ENCODE results near the gene NOS2.
A peak's percentile ranks its signal among the peaks of the same experiment; 100 is the strongest.
"Not testable (repeated sequence)": the region's sequence is repeated elsewhere in the genome, so short reads cannot be mapped to it uniquely, and the experiment has no call there.

Gene NOS2

DNA sequence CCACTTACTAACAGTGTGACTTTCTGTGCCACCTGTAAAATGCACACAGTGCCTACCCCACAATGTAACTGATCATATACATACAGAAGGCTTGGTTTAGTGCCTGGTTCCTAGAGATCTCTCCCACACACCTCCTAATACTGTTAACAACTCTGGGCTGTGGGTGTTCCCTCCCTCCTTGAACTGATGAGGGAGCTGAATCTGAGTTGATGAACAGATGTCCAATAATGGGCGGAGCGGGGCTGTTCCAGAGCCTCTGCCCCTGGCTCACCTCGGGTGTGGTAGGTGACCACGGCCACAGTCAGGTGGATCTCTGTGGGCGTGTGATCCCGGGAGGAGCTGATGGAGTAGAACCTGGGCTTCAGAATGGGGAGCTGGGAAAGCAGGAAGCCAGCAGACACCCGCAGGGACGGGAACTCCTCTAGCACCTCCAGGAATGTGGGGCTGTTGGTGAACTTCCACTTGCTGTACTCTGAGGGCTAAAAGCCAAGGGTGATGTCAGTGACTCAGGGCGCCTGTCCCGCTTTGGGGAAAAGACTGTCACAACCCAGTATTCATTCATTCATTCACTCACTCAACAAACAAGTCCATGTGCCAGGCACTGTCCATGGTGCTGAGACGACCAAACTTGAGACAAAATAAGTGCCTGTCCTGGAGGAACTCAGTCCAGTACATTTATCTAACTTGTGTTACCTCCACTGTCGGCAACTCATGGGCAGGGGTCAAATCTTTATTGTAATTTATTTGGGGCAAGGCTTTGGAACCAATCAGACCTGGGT lies 37.6 kb downstream of the NOS2 start:
- no peak overlapping the region for H3K9ac ChIP-seq
- no peak overlapping the region for H3K4me3 ChIP-seq (IDR thresholded peaks at IDR 0.05; ENCODE audit: insufficient read depth, low read depth, low read length)
- H3K27me3 ChIP-seq (ENCODE audit: insufficient read depth, low read depth), result peaks cover 11% of the 10 kb centered on the region; the same call in 1 of the 2 replicates
- no peak overlapping the region for H2AFZ ChIP-seq (ENCODE audit: low read depth)
- H3K36me3 ChIP-seq (ENCODE audit: insufficient read depth), result no peaks in the 10 kb centered on the region
- no peaks in the 10 kb centered on the region for H4K20me1 ChIP-seq (ENCODE audit: insufficient read depth)
- TF ChIP-seq, protein P1, sequence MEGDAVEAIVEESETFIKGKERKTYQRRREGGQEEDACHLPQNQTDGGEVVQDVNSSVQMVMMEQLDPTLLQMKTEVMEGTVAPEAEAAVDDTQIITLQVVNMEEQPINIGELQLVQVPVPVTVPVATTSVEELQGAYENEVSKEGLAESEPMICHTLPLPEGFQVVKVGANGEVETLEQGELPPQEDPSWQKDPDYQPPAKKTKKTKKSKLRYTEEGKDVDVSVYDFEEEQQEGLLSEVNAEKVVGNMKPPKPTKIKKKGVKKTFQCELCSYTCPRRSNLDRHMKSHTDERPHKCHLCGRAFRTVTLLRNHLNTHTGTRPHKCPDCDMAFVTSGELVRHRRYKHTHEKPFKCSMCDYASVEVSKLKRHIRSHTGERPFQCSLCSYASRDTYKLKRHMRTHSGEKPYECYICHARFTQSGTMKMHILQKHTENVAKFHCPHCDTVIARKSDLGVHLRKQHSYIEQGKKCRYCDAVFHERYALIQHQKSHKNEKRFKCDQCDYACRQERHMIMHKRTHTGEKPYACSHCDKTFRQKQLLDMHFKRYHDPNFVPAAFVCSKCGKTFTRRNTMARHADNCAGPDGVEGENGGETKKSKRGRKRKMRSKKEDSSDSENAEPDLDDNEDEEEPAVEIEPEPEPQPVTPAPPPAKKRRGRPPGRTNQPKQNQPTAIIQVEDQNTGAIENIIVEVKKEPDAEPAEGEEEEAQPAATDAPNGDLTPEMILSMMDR (conservative IDR thresholded peaks at IDR 0.05; ENCODE audit: low read depth, low read length), result no peak
- H3K4me1 ChIP-seq (ENCODE audit: low read depth, poor library complexity, severe bottlenecking), result no peaks in the 10 kb centered on the region
- H3K4me2 ChIP-seq, result no peak overlapping the region
- H3K79me2 ChIP-seq (ENCODE audit: insufficient read depth, low read depth), result no peaks in the 10 kb centered on the region
- no peak overlapping the region for H3K27ac ChIP-seq

DNA sequence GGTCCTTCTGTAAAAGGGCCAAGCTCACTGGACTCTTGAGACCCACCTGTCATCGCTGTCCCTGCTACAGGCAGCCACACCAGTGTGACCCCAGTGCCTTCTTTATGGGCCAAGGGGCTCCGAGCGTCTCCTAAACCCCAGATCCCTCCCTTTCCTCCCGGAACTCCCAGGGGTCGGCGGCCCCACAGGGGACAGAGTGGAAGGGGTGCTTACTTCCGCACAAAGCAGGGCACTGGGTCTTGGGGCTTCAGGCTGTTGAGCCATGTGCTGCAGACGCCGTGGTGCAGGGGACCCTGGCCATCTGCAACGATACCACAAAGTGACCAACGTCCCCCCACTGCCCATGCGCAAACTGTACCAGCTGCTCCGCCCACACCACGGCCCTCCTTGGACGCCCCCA lies 39.4 kb downstream of the NOS2 start:
- H3K4me3 ChIP-seq (IDR thresholded peaks at IDR 0.05; ENCODE audit: insufficient read depth, low read depth, low read length); H3K9ac ChIP-seq; H3K36me3 ChIP-seq (ENCODE audit: insufficient read depth); H3K4me1 ChIP-seq (ENCODE audit: low read depth, poor library complexity, severe bottlenecking); H4K20me1 ChIP-seq (ENCODE audit: insufficient read depth); H3K4me2 ChIP-seq; H3K79me2 ChIP-seq (ENCODE audit: insufficient read depth, low read depth); H2AFZ ChIP-seq (ENCODE audit: low read depth); H3K27ac ChIP-seq: not testable (repeated sequence)
- peaks cover 11% of the 10 kb centered on the region; the same call in 1 of the 2 replicates for H3K27me3 ChIP-seq (ENCODE audit: insufficient read depth, low read depth)

DNA sequence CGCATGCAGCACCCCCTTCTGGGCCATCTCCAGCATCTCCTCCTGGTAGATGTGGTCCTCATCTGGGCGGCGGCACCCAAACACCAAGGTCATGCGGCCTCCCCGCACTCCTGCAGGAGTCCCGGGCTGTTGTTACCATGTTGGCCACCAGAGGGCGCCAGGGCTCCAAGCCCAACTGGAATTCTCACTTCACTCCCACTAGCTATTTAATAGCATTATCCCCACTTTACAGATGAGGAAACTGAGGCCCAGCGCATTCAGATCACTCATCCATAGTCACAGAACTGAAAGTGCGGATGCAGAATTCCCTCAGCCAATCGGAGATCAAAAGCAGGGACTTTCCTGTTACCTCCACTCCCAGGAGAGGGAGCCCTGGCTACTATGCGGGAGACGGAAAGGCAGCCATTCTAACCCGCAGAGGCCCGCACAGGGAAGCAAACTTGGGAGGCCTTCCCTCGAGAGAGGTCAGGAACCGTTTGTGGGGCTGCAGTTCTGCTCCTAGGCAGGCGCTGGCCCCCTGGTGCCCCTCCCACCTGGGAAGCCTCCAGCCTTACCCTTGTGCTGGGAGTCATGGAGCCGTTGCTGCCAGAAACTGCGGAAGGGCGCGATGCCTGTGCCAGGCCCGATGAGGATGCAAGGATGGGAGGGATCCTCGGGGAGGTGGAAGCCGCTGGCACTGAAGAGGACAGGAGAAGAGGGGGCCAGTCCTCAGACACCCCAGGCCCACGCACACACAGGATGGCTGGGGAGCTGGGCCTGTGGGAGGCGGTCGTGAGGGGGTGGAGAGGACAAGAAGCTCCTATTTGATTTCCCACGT lies 40.1 kb downstream of the NOS2 start:
- no peaks in the 10 kb centered on the region for H3K36me3 ChIP-seq (ENCODE audit: insufficient read depth)
- H4K20me1 ChIP-seq (ENCODE audit: insufficient read depth), result no peaks in the 10 kb centered on the region
- H3K4me1 ChIP-seq (ENCODE audit: low read depth, poor library complexity, severe bottlenecking), result no peaks in the 10 kb centered on the region
- TF ChIP-seq, protein P1 (conservative IDR thresholded peaks at IDR 0.05; ENCODE audit: low read depth, low read length), result peak; percentile 98
- H3K9ac ChIP-seq, result no peak overlapping the region
- no peaks in the 10 kb centered on the region for H3K79me2 ChIP-seq (ENCODE audit: insufficient read depth, low read depth)
- H3K27me3 ChIP-seq (ENCODE audit: insufficient read depth, low read depth), result peaks cover 11% of the 10 kb centered on the region; the same call in 1 of the 2 replicates
- H2AFZ ChIP-seq (ENCODE audit: low read depth), result no peak overlapping the region
- no peak overlapping the region for H3K4me3 ChIP-seq (IDR thresholded peaks at IDR 0.05; ENCODE audit: insufficient read depth, low read depth, low read length)
- no peak overlapping the region for H3K4me2 ChIP-seq
- H3K27ac ChIP-seq, result no peak overlapping the region

DNA sequence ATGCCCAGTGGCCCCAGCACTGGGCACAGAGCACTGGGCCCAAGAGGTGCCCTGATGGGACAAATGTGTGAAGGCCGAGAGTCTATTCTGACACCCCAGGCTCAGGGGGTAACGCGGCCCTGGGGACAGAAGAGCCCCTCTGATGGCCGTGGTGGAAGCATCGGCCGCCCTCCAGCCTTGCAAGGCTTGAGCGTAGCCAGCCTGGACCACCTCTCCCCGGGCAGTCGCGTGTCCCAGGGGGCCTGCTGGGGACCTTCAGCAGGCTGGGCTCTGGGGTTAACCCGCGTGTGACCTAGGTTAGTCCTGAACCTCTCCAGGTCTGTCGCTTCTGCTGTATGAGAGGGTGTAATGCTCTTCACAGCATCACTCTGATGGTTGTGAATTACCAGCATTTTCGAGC lies 40.8 kb downstream of the NOS2 start:
- no peak overlapping the region for H3K4me3 ChIP-seq (IDR thresholded peaks at IDR 0.05; ENCODE audit: insufficient read depth, low read depth, low read length)
- no peak overlapping the region for H3K27ac ChIP-seq
- H3K9ac ChIP-seq, result no peak overlapping the region
- no peaks in the 10 kb centered on the region for H4K20me1 ChIP-seq (ENCODE audit: insufficient read depth)
- TF ChIP-seq, protein P1 (conservative IDR thresholded peaks at IDR 0.05; ENCODE audit: low read depth, low read length), result no peak
- peaks cover 11% of the 10 kb centered on the region; the same call in 1 of the 2 replicates for H3K27me3 ChIP-seq (ENCODE audit: insufficient read depth, low read depth)
- H3K4me1 ChIP-seq (ENCODE audit: low read depth, poor library complexity, severe bottlenecking), result no peaks in the 10 kb centered on the region
- no peak overlapping the region for H3K4me2 ChIP-seq
- H3K36me3 ChIP-seq (ENCODE audit: insufficient read depth), result no peaks in the 10 kb centered on the region
- H2AFZ ChIP-seq (ENCODE audit: low read depth), result no peak overlapping the region
- no peaks in the 10 kb centered on the region for H3K79me2 ChIP-seq (ENCODE audit: insufficient read depth, low read depth)
